B cell (primary cell): Measurements from ENCODE around the gene TADA2A.

ENCODE experiments used
- CTCF ChIP-seq: fragments of 200-600 bp; IDR thresholded peaks from one replicate; pipeline ENCODE4 v1.8.0; 2022; ENCODE audit warnings: antibody characterized with exemption, mild to moderate bottlenecking
- EZH2 ChIP-seq: IDR thresholded peaks from 2 replicates; pipeline ENCODE4 v1.6.1; 2012; ENCODE audit warnings: borderline replicate concordance, low read depth, mild to moderate bottlenecking, moderate library complexity, low read length; ENCODE audit not compliant: insufficient read depth, poor library complexity, severe bottlenecking

GRCh38 chr17:37432671-37433070 is 26.0 kb downstream of the TADA2A start:
- TF ChIP-seq CTCF (no peak), EZH2 (no peak)
